ENCODE results near the gene PRLH.
A peak's percentile ranks its signal among the peaks of the same experiment; 100 is the strongest.

PRLH gene

DNA sequence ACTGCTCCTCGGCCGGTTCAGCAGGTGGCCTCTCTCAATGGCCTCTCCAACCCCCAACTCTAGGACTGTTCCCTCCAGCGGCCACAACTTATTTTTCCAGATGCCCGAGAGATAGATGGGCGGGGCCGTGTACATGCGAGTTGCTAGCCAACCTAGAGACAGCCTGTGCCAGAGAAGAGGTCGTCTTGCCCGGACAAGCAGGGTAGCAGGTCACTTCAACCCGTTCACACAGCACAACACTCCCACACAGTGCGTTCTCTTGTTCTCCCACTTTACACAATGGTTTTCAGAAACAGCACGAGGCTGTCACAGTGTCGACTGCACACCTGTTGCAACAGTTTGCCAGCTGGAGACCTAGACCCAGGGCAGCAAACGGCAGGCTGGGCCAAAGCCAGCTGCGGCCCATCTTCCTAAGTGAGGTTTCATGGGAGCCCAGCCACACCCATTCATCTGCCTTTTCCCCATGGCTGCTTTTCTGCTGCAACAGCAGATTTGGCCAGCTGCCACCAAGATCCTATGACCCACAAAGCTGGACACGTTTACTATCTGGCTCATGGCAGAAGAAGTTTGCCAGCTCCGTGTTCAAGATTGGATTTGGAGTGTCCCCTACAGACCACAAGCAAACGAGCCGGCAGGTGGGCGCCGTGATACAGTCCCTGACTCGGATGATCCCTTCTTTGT, 7.3 kb upstream of the PRLH start:
- H3K4me3 ChIP-seq (ENCODE audit: low read depth, low read length) = no peak overlapping the region
- peak; percentile 59 for DNase-seq (ENCODE audit: low read depth)

DNA sequence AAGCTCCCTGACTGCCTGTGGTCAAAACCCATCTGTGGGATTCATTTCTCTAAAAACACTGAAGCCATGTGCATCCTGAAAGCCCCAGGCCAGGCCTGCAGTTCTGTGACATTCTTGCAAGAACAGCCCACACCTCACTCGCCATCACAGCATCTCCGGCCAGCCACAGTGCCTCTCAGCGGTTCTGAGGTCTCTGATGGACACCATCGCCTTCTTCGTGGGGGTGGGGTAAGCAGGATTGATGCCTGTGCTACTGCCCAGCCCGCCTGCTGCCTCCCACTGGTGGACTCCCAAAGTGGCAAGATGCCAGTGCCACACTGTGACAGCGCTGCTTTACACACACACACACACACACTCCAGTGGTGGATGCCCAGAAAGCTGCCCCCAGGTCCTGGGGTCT, 5.2 kb upstream of the PRLH start:
- no peak overlapping the region for H3K4me3 ChIP-seq (ENCODE audit: low read depth, low read length)
- no peak for DNase-seq (ENCODE audit: low read depth)

DNA sequence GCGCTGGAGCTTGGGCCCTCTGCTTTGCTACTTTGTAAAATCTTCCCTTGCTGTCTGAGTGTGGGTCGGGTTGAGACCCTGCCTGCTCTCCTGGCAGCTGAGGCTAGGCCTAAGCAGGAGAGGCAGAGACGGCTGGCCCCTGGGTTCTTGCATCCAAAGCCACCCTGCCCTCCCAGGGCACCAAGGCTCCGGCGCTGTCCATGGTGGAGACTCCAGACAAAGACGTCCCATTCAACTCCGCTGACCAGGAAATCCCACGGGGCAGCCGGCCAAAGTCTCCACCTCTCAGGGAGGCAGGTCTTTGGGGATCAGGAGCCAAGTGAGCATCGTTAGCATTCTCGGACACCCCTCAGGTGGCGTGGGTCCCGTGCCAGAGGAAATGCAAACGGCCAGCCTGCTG, 2.6 kb upstream of the PRLH start:
- no peak overlapping the region for H3K4me3 ChIP-seq (ENCODE audit: low read depth, low read length)
- DNase-seq (ENCODE audit: low read depth) = no peak

DNA sequence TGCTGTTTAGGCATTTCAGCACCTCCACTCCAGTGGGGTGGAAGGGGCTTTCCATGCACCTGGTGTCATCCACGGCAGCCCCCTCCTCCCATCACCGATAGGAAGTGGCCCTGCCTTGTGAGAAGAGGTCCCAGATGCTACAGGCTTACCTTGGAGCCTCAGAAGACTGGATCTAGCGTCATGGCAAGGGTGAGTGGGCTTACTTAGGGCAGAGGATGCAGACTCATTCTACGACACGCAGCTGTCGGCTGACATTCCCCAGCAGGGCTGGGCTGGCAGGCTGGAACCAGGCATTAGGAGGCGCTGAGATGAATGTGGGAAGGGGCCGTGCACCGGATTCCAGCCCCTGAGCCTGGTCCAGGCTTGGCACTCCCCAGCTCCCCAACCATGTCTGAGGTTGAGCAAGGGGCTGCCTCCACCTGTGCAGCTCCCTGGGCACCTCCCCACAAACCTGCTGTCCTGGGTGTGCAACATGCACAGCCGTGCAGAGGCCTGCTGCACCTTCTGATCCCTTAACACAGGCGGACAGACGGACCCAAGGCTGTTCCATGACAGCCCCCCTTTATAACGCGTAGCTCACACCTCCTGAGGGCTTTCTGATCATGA, 1.7 kb upstream of the PRLH start:
- no peak for DNase-seq (ENCODE audit: low read depth)
- no peak overlapping the region for H3K4me3 ChIP-seq (ENCODE audit: low read depth, low read length)

DNA sequence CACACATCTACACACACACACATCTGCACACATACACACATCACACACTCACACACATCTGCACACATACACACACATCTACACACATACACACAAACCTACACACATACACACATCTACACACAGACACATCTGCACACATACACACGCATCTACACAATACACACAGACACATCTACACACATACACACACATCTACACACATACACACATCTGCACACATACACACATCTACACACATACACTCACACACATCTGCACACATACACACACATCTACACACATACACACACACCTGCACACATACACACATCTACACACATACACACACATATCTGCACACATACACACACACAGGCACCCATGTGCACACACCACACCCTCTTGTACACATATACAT, 400 bp upstream of the PRLH start:
- no peak for DNase-seq (ENCODE audit: low read depth)
- no peak overlapping the region for H3K4me3 ChIP-seq (ENCODE audit: low read depth, low read length)

- H3K4me3 ChIP-seq (ENCODE audit: low read depth, low read length) = no peak overlapping the region
- no peak for DNase-seq (ENCODE audit: low read depth)
Observed at GRCh38 chr2:237567276-237568029, 1.1 kb downstream of the PRLH start.

DNA sequence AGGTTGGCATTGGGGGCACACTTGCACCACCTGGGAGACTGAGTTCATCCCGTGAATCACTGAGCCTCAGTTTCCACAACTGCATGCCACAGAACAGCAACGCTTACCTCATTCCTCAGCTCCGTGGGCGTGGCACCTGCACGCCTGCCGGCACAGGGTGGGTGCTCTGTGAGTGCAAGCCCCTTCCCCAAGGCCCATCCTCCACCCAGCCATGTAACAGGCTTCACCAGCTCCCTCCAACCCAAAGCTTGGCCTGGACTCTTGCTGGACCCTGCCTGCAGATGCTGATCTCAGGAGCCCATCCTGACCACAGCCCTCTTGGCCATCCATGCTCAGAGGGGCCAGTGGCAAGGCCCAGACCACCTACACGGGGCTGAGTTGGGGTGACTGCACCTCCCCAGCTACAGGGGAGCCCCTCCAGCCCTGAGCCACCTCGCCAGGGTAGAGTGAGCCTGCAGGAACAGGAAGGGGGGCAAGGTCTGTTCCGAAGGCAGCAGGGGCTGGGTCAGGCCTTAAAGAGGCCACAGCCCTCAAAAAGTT, 1.8 kb downstream of the PRLH start:
- DNase-seq (ENCODE audit: low read depth) = no peak
- H3K4me3 ChIP-seq (ENCODE audit: low read depth, low read length) = no peak overlapping the region

DNA sequence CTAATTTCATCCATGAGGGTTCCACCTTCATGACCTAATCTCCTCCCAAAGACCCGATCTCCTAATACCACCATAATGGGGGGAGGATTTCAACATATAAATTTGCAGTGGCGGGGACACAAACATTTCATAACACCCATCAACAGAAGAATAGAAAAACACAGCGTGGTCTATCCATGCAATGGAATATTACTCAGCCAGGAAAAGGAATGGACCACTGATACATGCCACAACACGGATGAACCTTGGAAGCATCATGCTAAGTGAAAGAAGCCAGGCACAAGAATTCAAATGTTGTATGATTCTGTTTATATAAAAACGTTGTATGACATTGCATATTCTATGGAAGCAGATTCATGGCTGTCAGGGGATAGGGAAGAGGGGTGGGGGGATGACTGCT, 2.7 kb downstream of the PRLH start:
- no peak overlapping the region for H3K4me3 ChIP-seq (ENCODE audit: low read depth, low read length)
- no peak for DNase-seq (ENCODE audit: low read depth)

DNA sequence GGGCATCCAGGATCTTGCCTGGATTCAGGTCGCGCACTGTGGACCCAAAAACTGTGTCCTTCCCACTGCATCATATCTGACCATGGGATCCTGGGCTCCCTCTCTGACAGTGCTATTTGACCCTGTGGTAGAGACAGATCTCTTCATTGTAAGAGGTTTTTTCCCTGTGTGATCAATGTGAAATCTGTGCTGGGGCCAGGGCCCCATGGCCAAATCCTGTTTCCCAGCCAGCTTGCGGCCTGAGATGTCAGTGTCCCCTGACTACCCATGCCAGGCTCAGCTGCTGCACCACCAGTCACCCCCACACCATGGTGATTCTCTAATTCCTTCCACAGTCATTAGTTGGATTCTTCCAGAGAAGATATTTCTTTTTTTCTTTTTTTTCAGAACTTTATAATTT, 3.5 kb downstream of the PRLH start:
- DNase-seq (ENCODE audit: low read depth) = no peak
- no peak overlapping the region for H3K4me3 ChIP-seq (ENCODE audit: low read depth, low read length)

- H3K4me3 ChIP-seq (ENCODE audit: low read depth, low read length) = no peak overlapping the region
- no peak for DNase-seq (ENCODE audit: low read depth)
Observed at GRCh38 chr2:237570776-237571335, 4.5 kb downstream of the PRLH start.

DNA sequence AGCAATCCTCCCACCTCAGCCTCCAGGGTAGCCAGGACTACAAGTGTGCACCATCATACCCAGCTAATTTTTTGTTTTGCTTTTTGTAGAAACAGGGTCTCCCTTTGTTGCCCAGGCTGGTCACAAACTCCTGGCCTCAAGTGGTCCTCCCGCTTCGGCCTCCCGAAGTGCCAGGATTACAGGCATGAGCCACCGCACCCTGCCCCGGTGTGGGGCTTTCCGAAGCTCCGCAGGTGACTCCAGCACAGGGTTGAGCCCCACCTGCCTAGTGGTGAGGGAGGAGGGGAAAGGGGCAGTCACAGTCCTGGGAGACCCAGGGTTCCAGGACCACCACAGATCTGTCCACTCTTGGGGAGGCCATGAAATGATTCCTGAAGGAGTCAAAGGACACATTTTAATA, 5.2 kb downstream of the PRLH start:
- H3K4me3 ChIP-seq (ENCODE audit: low read depth, low read length) = no peak overlapping the region
- DNase-seq (ENCODE audit: low read depth) = no peak

- no peak overlapping the region for H3K4me3 ChIP-seq (ENCODE audit: low read depth, low read length)
- DNase-seq (ENCODE audit: low read depth) = peak; percentile 69
Observed at GRCh38 chr2:237572021-237572741, 5.8 kb downstream of the PRLH start.

DNA sequence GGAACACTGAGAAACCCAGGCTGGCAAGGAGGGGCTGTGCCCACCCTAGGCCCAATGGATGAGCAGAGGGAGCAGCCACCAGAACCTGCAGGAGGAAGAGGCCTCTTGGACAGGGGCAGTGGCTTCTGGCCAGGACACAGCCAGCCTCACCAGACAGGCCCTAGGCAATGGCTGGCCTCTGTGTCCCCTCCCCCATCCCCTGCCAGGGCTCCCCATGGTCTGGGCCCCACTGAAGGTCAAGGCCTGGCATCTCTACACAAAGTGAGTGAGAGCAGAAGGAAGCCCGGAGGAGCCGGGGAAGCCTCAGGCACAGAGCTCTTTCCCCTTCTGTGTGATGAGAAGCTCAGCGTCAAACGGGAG, 6.3 kb downstream of the PRLH start:
- no peak overlapping the region for H3K4me3 ChIP-seq (ENCODE audit: low read depth, low read length)
- no peak for DNase-seq (ENCODE audit: low read depth)

DNA sequence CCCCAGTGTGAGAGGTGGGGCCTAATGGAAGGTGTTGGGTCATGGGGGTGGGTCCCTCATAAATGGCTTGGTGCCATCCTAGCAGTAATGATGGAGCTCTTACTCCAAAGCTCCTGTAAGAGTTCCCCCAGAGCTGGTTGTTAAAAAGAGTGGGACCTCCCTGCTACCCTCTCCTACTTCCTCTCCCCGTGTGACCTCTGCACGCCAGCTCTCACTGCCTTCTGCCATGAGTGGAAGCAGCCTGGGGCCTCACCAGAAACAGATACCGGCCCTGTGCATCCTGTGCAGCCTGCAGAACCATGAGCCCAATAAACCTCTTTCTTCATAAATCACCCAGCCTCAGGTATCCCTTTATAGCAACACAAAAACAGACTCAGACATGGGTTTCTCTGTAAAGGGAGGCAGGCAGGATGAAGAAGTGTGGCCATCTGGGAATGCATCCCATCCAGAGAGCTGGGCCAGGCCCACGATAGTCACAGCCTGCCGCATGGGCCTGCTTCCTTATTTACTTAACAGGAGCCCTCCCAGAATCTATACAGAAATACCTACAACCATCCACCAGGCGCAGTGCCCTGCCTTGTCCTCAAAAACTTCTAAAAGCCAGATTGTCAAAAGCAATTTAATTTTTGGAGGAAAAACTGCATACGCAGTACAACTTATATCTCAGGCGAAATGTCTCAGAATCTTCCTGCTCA, 7.5 kb downstream of the PRLH start:
- H3K4me3 ChIP-seq (ENCODE audit: low read depth, low read length) = no peak overlapping the region
- no peak for DNase-seq (ENCODE audit: low read depth)

DNA sequence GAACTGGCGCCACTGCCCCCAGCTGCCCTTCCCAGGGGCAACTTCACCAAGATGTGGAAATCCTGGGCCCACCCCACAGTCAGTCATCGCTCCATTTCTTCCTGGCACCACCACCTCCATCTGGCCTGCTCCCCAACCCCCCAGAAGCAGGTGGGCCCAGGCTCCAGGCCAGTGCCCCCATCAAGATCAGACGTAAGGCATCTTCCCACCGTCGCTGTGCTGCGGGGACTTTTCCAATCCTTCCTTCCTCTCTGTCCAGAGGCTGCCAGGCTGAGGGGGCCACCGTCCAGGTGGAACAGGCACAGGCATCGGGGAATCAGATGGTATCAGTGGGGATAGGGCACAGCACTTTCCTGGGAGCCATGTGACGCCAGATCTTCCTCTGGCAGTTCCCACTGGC, 8.1 kb downstream of the PRLH start:
- DNase-seq (ENCODE audit: low read depth) = no peak
- H3K4me3 ChIP-seq (ENCODE audit: low read depth, low read length) = no peak overlapping the region

GRCh38 chr2:237574894-237575868, 8.8 kb downstream of the PRLH start:
- no peak for DNase-seq (ENCODE audit: low read depth)
- no peak overlapping the region for H3K4me3 ChIP-seq (ENCODE audit: low read depth, low read length)

DNA sequence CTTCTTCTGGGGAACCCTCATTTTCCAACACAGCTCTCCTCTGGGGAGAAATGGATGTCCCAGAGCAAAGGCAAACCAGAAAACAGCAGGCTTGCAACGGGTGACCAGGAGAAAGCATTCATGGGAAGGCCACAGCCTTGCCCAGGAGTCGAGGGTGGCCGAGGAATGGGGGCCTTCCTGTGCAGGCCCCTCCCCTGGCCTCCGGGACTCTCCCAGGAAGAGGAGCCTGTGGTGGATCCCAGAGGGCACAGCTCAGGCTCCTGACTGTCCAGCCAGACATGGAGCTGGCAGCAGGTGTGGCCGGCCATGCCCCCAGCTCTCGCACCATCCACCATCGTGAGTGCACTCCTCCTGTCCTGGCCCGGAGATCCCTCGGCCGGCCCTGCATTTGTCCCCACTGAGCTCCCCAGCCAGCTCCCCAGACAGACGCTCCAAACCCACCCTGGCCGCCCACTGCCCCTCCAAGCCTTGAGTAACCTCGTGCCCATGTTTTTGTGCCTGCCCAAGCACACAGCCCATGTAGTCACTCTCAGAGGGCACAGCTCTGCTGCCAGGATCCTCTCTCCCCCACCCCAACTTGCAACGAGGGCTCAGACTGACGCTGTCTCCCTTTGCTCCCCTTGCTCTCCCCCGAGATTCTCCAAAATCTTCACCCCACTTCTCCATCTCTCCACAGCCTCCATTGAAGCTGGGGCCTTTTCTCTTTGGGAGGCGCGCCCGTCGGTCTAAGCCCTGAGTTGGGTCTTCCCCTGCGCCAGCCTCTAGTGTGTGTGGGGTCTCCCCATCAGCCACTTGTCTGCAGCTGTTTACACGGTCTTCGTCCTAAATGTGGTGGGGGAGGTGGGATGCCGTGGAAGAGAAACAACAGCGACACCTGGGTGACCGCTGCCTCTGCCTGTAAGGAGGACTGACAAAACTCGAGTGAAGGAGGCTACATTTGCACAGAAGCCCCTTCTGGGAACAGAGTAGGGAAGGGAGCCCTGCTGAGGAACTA, 9.8 kb downstream of the PRLH start:
- no peak for DNase-seq (ENCODE audit: low read depth)
- H3K4me3 ChIP-seq (ENCODE audit: low read depth, low read length) = no peak overlapping the region
